ENCODE measurements around the gene BPIFB3.

DNA sequence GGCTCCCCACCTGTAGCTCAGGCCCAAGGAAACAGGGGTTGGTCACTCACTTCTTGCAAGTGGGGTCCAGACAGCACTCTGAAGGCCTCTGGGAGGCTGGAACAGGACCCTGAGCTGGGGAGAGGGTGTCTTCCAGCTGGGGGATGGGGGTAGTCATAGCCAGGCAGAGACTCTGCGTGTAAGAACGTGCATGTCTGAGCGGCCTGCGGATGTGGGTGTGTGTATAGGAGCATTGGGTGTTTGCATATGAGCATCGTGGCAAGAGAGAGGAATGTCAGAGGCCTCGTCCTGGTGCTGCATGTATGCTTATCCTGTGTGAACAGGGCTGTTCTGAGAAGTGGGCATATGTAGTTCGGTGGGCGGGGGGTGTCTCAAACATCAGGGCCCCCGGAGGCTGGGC, 12.1 kb downstream of the BPIFB3 start:
- no peak for TF ChIP-seq CTCF (IDR thresholded peaks at IDR 0.05)
- TF ChIP-seq POLR2A (IDR thresholded peaks at IDR 0.05), result no peak
